ENCODE data around the gene AKIRIN1.
"Not testable (repeated sequence)": the region's sequence is repeated elsewhere in the genome, so short reads cannot be mapped to it uniquely, and the experiment has no call there.

The AKIRIN1 gene

GRCh38 chr1:39046613-39047210 lies 55.6 kb downstream of the AKIRIN1 start:
- no peak for DNase-seq

GRCh38 chr1:39047374-39048229 lies 56.5 kb downstream of the AKIRIN1 start:
- DNase-seq: peak; percentile 42

- DNase-seq: no peak
These were observed 57.8 kb downstream of the AKIRIN1 start for GRCh38 chr1:39048745-39049370.

- no peak for DNase-seq
These were observed 58.9 kb downstream of the AKIRIN1 start for GRCh38 chr1:39050001-39050400.

GRCh38 chr1:39051193-39051850 lies 60.2 kb downstream of the AKIRIN1 start:
- not testable (repeated sequence) for DNase-seq

- no peak for DNase-seq
These were observed 60.9 kb downstream of the AKIRIN1 start for GRCh38 chr1:39051956-39052355.

- not testable (repeated sequence) for DNase-seq
These were observed 64.2 kb downstream of the AKIRIN1 start for GRCh38 chr1:39055213-39055710.

Measured in eye (tissue), 1 donor.